NCI-H82 treated with DMSO at 0.1 percent for 48 hours (cell line): ENCODE data around the gene EPB41L2.
A peak's percentile ranks its signal among the peaks of the same experiment; 100 is the strongest.
"Not testable (repeated sequence)": the region's sequence is repeated elsewhere in the genome, so short reads cannot be mapped to it uniquely, and the experiment has no call there.

Source experiments
- DNase-seq: peaks from one replicate; lab custom pipeline; 2025; ENCODE audit not compliant: unreplicated experiment; lab: John Stamatoyannopoulos, UW

The EPB41L2 gene

GRCh38 chr6:131063028-131063763 is at the start of gene EPB41L2:
EPB41L2 (minus strand) TSS chr6:131063245; CDS start chr6:130956485, 106,760 bp downstream.
- DNase-seq, result peak; percentile 62

- DNase-seq, result peak; percentile 29
Measured at GRCh38 chr6:131112249-131112648, 49.2 kb upstream of the EPB41L2 start.

- no peak for DNase-seq
Measured at GRCh38 chr6:131107151-131107550, 44.1 kb upstream of the EPB41L2 start.

GRCh38 chr6:131103901-131104300 is 40.9 kb upstream of the EPB41L2 start:
- no peak for DNase-seq

- DNase-seq, result no peak
Measured at GRCh38 chr6:131103296-131103695, 40.3 kb upstream of the EPB41L2 start.

GRCh38 chr6:131101911-131102680 is 39.1 kb upstream of the EPB41L2 start:
- DNase-seq, result no peak

- no peak for DNase-seq
Measured at GRCh38 chr6:131096786-131097185, 33.7 kb upstream of the EPB41L2 start.

GRCh38 chr6:131093334-131093733 is 30.3 kb upstream of the EPB41L2 start:
- DNase-seq, result no peak

GRCh38 chr6:131091944-131092343 is 28.9 kb upstream of the EPB41L2 start:
- not testable (repeated sequence) for DNase-seq

- not testable (repeated sequence) for DNase-seq
Measured at GRCh38 chr6:131090339-131090738, 27.3 kb upstream of the EPB41L2 start.

- DNase-seq, result no peak
Measured at GRCh38 chr6:131084982-131085381, 21.9 kb upstream of the EPB41L2 start.

GRCh38 chr6:131083687-131084086 is 20.6 kb upstream of the EPB41L2 start:
- no peak for DNase-seq

GRCh38 chr6:131082335-131082734 is 19.3 kb upstream of the EPB41L2 start:
- no peak for DNase-seq

GRCh38 chr6:131080084-131080483 is 17.0 kb upstream of the EPB41L2 start:
- no peak for DNase-seq

GRCh38 chr6:131073577-131073976 is 10.5 kb upstream of the EPB41L2 start:
- no peak for DNase-seq

GRCh38 chr6:131070061-131070460 is 7.0 kb upstream of the EPB41L2 start:
- no peak for DNase-seq

- no peak for DNase-seq
Measured at GRCh38 chr6:131068165-131068564, 5.1 kb upstream of the EPB41L2 start.

- no peak for DNase-seq
Measured at GRCh38 chr6:131067521-131067920, 4.5 kb upstream of the EPB41L2 start.

- DNase-seq, result no peak
Measured at GRCh38 chr6:131065824-131066171, 2.8 kb upstream of the EPB41L2 start.

GRCh38 chr6:131065112-131065823 is 2.2 kb upstream of the EPB41L2 start:
- DNase-seq, result no peak

- no peak for DNase-seq
Measured at GRCh38 chr6:131063764-131064272, 773 bp upstream of the EPB41L2 start.
